HG03378 (cell line): Measurements from ENCODE around the gene WDR12.
"Not testable (repeated sequence)": the region's sequence is repeated elsewhere in the genome, so short reads cannot be mapped to it uniquely, and the experiment has no call there.

Experiments
- ATAC-seq: cut with Tn5 transposase; IDR thresholded peaks from one replicate; pipeline ENCODE4 v1.9.1; 2021; ENCODE audit warnings: mild to moderate bottlenecking, moderate library complexity; ENCODE audit not compliant: unreplicated experiment

The WDR12 gene

GRCh38 chr2:202905507-202905906 is 6.0 kb downstream of the WDR12 start:
- not testable (repeated sequence) for ATAC-seq

GRCh38 chr2:202885190-202885589 is 26.3 kb downstream of the WDR12 start:
- ATAC-seq, result no peak

DNA sequence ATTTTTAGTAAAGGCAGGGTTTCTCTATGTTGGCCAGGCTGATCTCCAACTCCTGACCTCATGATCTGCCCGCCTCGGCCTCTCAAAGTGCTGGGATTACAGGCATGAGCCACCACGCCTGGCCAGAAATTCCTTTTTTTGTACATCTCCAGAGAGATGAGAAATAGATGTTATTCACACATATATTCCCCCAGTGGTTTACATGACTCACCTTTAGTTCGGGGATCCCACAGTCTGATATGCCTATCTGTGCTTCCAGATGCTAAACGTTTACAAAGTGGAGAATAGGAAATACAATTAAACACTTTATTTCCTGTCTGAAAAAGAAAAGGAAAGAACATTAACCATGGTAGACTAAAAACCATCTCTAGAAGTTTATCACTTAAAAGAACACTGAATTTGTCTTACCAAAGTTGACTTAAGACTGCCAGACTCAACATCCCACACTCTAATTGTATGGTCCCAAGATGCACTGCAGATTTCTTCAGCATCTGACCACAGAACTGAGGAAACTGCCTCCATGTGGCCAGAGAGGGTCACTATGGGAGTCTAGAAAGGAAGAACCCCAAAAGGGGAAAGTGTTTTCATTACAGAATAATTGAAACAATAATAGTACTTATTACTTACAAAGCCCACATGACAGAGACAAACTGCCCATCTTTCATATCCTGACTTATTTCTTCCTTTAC is 27.3 kb downstream of the WDR12 start:
- ATAC-seq, result no peak

DNA sequence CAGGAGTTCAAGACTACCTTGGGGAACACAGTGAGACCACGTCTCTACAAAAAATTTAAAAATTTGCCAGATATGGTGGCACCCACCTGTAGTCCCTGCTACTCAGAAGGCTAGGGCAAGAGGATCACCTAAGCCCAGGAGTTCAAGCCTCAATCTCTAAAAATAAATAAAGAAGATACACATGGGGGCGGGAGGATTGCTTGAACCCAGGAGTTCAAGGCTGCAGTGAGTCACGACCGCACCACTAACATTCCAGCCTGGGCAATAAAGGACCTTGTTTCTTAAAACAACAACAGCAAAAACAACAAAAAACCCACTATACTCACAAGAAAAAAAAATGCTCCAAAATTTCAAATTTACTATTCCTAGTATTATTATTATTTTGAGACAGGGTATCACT is 29.9 kb downstream of the WDR12 start:
- ATAC-seq, result no peak

DNA sequence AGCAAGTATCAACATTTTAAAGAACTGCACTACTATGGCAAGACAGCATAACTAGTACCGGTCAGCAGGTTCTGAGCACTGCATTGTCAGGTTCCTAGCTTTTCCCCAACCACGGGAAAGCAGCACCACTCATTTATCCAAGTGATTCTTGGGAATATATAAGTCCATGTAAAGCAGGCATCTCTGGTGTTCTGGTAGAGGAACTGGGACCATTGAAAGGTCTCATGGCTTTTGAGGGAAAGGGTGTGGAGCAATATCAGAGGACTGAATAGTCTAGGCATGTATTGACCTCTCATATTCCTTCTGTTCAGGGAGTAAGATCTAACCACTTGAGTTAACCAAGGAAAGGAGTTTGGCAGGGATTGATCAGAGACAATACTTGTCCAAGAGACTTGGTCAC is 33.8 kb downstream of the WDR12 start:
- no peak for ATAC-seq

DNA sequence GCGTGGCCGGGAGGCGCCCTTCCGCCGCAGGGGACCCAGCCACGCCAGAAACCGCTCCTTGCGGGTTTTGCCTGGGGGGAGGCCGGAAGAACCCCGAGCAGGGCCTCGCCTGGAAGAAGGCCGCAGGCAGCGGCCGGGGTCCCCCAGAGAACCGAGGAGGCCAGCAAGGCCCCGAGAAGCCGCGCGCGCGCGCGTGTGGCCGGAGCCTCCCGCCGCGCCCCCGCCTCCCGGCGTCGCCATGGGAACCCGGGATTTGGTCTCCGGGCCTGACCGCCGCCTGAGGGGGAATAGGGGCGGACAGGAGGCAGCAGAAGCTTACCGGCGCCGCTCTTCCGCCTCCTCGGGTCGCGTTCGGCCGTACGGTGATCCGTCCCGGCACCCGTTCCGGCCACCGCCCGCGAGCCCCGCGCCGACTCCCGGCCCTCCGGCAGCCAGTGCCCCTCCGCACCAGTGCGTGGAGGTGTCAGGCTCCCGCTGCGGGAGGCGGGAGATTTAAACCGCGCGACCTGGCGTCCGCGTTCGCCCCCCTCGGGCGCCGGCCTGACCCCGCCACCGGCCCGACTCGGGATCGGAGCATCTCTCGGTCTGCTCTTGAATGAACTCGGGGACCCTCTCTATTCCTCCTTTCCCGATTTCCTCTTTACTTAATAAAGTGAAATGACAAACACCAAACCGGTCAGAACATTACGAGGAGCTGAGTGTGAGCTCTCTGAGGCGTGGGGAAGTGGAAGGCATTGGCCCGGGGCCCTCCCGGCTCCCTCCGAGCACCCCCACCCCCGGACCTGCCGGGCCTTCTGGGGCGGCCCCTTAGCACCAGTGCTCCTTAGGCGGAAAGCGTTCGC is 40.0 kb downstream of the WDR12 start, which contains the start of gene ICA1L:
Gene ICA1L (minus strand): TSS at position 467 of the 842 bp plus-strand sequence. CDS start 42,757 bp downstream, outside the sequence.
- peak; percentile 31 for ATAC-seq

- peak; percentile 73 for ATAC-seq
Observed at GRCh38 chr2:202870431-202871299, 40.8 kb downstream of the WDR12 start.

- ATAC-seq, result no peak
Observed at GRCh38 chr2:202861987-202862386, 49.5 kb downstream of the WDR12 start.

DNA sequence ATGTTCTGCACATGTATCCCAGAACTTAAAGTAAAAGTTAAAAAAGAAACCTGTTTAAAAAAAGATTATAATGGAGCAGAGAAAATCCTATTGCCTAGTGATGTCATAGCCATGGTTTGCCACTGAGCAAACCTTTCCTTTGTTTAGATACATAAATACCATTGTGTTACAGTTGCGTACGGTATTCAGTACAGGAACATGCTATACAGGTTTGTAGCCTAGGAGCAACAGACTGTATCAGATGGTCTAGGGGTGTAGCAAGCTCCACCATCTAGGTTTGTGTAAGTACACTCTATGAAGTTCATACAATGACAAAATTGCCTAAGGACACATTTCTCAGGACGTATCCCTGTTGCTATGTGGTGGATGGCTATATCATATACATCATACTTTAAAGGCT is 52.9 kb downstream of the WDR12 start:
- ATAC-seq, result no peak

- not testable (repeated sequence) for ATAC-seq
Observed at GRCh38 chr2:202849343-202849742, 62.1 kb downstream of the WDR12 start.

DNA sequence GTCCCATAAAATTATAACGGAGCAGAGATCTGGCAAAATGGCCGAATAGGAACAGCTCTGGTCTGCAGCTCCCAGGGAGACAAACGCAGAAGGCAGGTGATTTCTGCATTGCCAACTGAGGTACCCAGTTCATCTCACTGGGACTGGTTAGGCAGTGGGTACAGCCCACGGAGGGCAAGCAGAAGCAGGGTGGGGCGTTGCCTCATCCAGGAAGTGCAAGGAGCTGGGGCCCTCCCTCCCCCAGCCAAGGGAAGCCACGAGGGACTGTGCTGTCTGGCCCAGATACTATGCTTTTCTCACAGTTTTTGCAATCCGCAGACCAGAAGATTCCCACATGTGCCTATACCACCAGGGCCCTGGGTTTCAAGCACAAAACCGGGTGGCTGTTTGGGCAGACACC is 62.7 kb downstream of the WDR12 start:
- ATAC-seq, result peak; percentile 28

GRCh38 chr2:202847693-202848524 is 63.6 kb downstream of the WDR12 start:
- peak; percentile 90 for ATAC-seq

DNA sequence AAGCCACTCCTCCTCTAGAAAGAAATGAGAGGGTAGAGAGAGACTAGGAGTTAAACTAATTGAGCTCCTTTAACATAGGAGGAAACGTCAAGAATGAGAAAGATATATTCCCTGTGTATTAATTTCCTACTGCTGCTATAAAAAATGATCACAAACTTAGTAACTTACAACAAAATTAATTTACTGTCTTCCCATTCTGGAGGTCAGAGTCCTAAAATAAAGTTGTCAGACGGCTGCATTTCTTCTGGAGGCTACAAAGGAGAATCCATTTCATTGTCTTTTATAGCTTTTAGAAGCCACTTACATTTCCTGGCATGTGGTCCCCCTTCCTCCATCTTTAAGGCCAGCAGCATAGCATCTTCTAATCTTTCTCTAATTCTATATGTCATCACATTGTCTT is 66.8 kb downstream of the WDR12 start:
- no peak for ATAC-seq

DNA sequence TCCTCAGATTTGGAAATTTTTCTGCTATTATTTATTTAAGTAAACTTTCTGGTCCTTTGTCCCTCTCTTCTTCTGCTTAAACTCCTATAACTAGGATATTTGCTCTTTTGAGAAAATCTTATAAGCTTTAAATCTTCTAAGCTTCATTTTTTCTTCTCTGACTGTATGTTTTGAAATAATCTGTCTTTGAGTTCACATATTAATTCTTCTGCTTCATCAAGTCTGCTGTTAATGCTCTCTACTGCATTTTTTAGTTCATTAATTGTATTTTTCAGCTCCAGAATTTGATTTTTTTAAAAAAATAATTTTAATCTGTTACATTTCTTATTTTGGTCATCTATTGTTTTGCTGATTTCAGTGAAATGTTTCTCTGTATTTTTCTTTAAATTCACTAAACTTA is 68.8 kb downstream of the WDR12 start:
- ATAC-seq, result no peak

DNA sequence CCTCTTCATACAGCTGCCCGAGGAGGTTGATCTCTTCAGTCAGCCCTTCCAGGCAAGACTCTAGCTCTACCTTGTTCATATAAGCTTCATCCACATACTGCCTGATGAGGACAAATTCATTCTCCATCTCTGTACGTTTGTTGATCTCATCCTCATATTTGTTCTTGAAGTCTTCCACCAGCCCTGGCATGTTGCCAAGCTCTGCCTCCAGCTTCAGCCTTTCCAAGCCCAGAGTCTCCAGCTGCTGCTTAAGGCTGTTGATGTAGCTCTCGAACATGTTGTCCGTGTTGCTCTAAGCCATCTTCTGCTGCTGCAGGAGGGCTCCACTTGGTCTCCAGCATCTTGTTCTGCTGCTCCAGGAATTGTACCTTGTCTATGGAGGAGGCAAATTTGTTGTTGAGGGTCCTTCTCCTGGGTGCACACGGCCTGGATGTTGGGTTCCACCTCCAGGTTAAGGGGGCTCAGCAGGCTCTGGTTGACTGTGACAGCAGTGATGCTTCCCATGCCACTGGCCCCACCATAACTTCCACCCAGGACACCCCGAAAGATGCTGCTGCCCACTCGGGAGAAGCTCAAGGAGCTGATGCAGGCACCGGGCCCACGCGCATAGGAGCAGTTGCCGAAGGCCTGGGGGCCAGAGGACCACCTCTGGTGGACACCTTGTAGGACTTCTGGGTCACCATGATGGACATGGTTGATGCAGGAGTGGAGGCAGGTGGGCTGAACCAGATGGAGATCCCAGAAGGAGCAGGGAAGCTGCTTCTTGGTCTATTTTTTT is 70.2 kb downstream of the WDR12 start:
- ATAC-seq, result no peak

GRCh38 chr2:202831242-202832220 is 79.9 kb downstream of the WDR12 start:
- ATAC-seq, result peak; percentile 65

DNA sequence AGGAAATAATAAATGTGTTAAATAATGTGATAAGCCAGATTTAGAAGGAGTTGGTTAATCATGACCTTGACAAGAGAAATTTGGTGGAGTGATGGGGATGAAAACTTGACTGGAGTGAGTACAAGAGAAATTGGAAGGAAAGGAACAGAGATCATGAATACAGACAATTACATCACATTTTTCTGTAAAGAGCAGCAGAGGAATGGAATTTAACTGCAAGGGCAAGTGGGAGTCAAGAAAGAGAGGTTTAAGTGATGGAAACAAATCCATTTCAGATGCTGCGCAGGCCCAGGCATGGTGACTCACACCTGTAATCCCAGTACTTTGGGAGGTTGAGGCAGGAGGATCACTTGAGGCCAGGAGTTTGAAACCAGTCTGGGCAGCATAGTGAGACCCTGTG is 86.6 kb downstream of the WDR12 start:
- ATAC-seq, result no peak
